Body of pancreas (tissue), 4 donors: Measurements from ENCODE around the gene GLOD5. TPM values are rescaled to one million over a fixed set of nuclear protein-coding genes. Genes with fewer than 3 reads are reported as not detected.

Experiments
- ATAC-seq: fragments of 150-250 bp; one replicate; pipeline ENCODE4 v1.9.1; 2016
- DNase-seq, 4 donors: peaks; one replicate each; pipeline ENCODE4 v3.0.0-alpha.2; 2019
- H3K27ac ChIP-seq, 4 donors: fragments of 200-600 bp; sonication (generic); 1 replicate in 3 of 4; 2 replicates in 1 of 4; pipeline versions ENCODE4 v1.5.1 to v1.6.1; 2016 to 2019; ENCODE audit warnings: mild to moderate bottlenecking in 1 of 4, mixed read lengths in 1 of 4, moderate library complexity in 1 of 4
- H3K27me3 ChIP-seq, 2 donors: fragments of 200-600 bp; sonication (generic); one replicate each; pipeline ENCODE4 v1.6.0; 2016; ENCODE audit warnings: mild to moderate bottlenecking in 1 of 2
- H3K36me3 ChIP-seq, 2 donors: fragments of 200-600 bp; sonication (generic); replicated peaks in 1 of 2; 2 replicates each; pipeline ENCODE4 v1.5.1; 2016; ENCODE audit warnings: low read depth in 2 of 2; ENCODE audit not compliant: insufficient read depth in 1 of 2
- H3K4me1 ChIP-seq: fragments of 200-600 bp; sonication (generic); one replicate; pipeline ENCODE4 v1.6.0; 2016
- H3K4me3 ChIP-seq, 2 donors: fragments of 200-600 bp; sonication (generic); 1 replicate in 1 of 2; 2 replicates in 1 of 2; pipeline ENCODE4 v1.5.1; 2016 to 2019
- H3K9me3 ChIP-seq, 3 donors: fragments of 200-600 bp; sonication (generic); 1 replicate in 2 of 3; 2 replicates in 1 of 3; pipeline ENCODE4 v1.5.1; 2016
- CTCF ChIP-seq, 7 experiments: fragments of 450-650 bp in 4 of 7; fragments of 200-600 bp in 3 of 7; sonication (generic) in 3 of 7; IDR thresholded peaks; one replicate each; pipeline ENCODE4 v1.5.1; 2016 to 2019; ENCODE audit warnings: antibody characterized with exemption in 7 of 7
- POLR2A ChIP-seq, 3 donors: fragments of 450-650 bp; IDR thresholded peaks; one replicate each; pipeline ENCODE4 v1.6.1; 2016; ENCODE audit warnings: antibody characterized with exemption in 3 of 3, mild to moderate bottlenecking in 2 of 3
- WGBS, 2 donors: methylation state at CpG; one replicate each; pipeline ENCODE4 v1.1.5; 2017; 5-methylcytosine and 5-hydroxymethylcytosine counted together
- intact Hi-C: fragments of 100-400 bp; cut with DNase I; formaldehyde crosslinking; loops from one replicate; pipeline ENCODE4 v1.15.1; 2023
- total RNA-seq, 2 donors: library from RNA; depleted of rRNA; stranded (reverse); fragments of >200 nt; gene quantifications; one replicate each; pipeline ENCODE4 v1.1.0, GENCODE V29; 2016

GLOD5 gene
- total RNA-seq, 2 donors from 2014 or later, result not detected

GRCh38 chrX:48770296-48770695 is 8.7 kb downstream of the GLOD5 start:
- no peaks in the 10 kb centered on the region for H3K27me3 ChIP-seq
- ATAC-seq (no peak), DNase-seq (no peak)
- H3K4me3 ChIP-seq, result no peak overlapping the region
- WGBS, 2 donors, result 65 to 76% methylated on average over 6 of the region's 6 CpGs
- intact Hi-C loops, result no loop called here
- H3K4me1 ChIP-seq, result no peaks in the 10 kb centered on the region
- H3K36me3 ChIP-seq, result no peaks in the 10 kb centered on the region
- no peaks in the 10 kb centered on the region for H3K9me3 ChIP-seq
- TF ChIP-seq CTCF (IDR thresholded peaks at IDR 0.05) (no peak), POLR2A (IDR thresholded peaks at IDR 0.05) (no peak)
- no peak overlapping the region for H3K27ac ChIP-seq

GRCh38 chrX:48772602-48773001 is 11.1 kb downstream of the GLOD5 start:
- 75 to 79% methylated on average over 5 to 6 of the region's 6 CpGs for WGBS, 2 donors
- no peaks in the 10 kb centered on the region for H3K9me3 ChIP-seq
- H3K36me3 ChIP-seq, result no peaks in the 10 kb centered on the region
- no peak for DNase-seq
- H3K4me3 ChIP-seq, result no peak overlapping the region
- no peaks in the 10 kb centered on the region for H3K27me3 ChIP-seq
- ATAC-seq, result no peak
- H3K4me1 ChIP-seq, result no peaks in the 10 kb centered on the region
- H3K27ac ChIP-seq, result no peak overlapping the region
- TF ChIP-seq POLR2A (IDR thresholded peaks at IDR 0.05), result no peak
- TF ChIP-seq CTCF (IDR thresholded peaks at IDR 0.05), result no peak
- intact Hi-C loops, result no loop called here

- DNase-seq, result no peak
- Histone ChIP-seq H3K27ac (no peak overlapping the region), H3K27me3 (no peaks in the 10 kb centered on the region), H3K4me1 (no peaks in the 10 kb centered on the region), H3K4me3 (no peak overlapping the region), H3K9me3 (no peaks in the 10 kb centered on the region), H3K36me3 (no peaks in the 10 kb centered on the region)
- intact Hi-C loops, result no loop called here
- ATAC-seq, result no peak
- TF ChIP-seq POLR2A (IDR thresholded peaks at IDR 0.05) (no peak), CTCF (IDR thresholded peaks at IDR 0.05) (no peak)
- 75 to 77% methylated on average over 13 of the region's 13 CpGs for WGBS, 2 donors
Measured at GRCh38 chrX:48776818-48777439, 15.4 kb downstream of the GLOD5 start.

GRCh38 chrX:48779399-48779798 is 17.9 kb downstream of the GLOD5 start:
- no peak for TF ChIP-seq CTCF (IDR thresholded peaks at IDR 0.05)
- no peak for TF ChIP-seq POLR2A (IDR thresholded peaks at IDR 0.05)
- Histone ChIP-seq H3K4me1 (no peaks in the 10 kb centered on the region), H3K36me3 (no peaks in the 10 kb centered on the region), H3K27ac (no peak overlapping the region), H3K4me3 (no peak overlapping the region), H3K9me3 (no peaks in the 10 kb centered on the region), H3K27me3 (no peaks in the 10 kb centered on the region)
- ATAC-seq, result no peak
- intact Hi-C loops, result no loop called here
- no peak for DNase-seq
- WGBS, 2 donors, result 54 to 93% methylated on average over 3 to 7 of the region's 7 CpGs

- intact Hi-C loops, result no loop called here
- Histone ChIP-seq H3K27ac (no peak overlapping the region), H3K4me3 (no peak overlapping the region), H3K9me3 (no peaks in the 10 kb centered on the region), H3K36me3 (no peaks in the 10 kb centered on the region), H3K27me3 (no peaks in the 10 kb centered on the region), H3K4me1 (no peaks in the 10 kb centered on the region)
- no peak for TF ChIP-seq CTCF (IDR thresholded peaks at IDR 0.05)
- no peak for TF ChIP-seq POLR2A (IDR thresholded peaks at IDR 0.05)
- no peak for ATAC-seq
- DNase-seq, result no peak
- 86 to 89% methylated on average over 4 to 6 of the region's 6 CpGs for WGBS, 2 donors
Measured at GRCh38 chrX:48781705-48782104, 20.2 kb downstream of the GLOD5 start.
